IMR-90 (cell line): ENCODE results near the gene OR8J3. TPM values are rescaled to one million over a fixed set of nuclear protein-coding genes. Genes with fewer than 3 reads are reported as not detected.

Experiments used
- ATAC-seq: fragments of 200-7000 bp; cut with Tn5 transposase; 2 replicates; pipeline ENCODE4 v1.9.1; 2020; ENCODE audit warnings: low read depth, mild to moderate bottlenecking, moderate library complexity
- BruUV-seq: library from RNA; stranded (reverse); fragments of 400-500 nt; replicated peaks from 2 replicates; lab custom pipeline; 2021; lab: Mats Ljungman, UMichigan
- CTCF ChIA-PET: fragments of 300-600 bp; formaldehyde crosslinking; extraction: SDS; loops from one replicate; lab custom pipeline; 2021; ENCODE audit warnings: antibody characterized with exemption; lab: Yijun Ruan, JAX
- POLR2A ChIA-PET: fragments of 300-600 bp; sonication (Branson Sonifier 250); formaldehyde crosslinking; loops from one replicate; lab custom pipeline; 2022; ENCODE audit warnings: antibody characterized with exemption; ENCODE audit not compliant: unreplicated experiment; lab: Charles Lee
- DNase-seq: peaks from one replicate; pipeline ENCODE4 v3.0.0; 2013
- H2AFZ ChIP-seq: replicated peaks from 2 replicates; pipeline ENCODE3; 2013; ENCODE audit warnings: low read length, mild to moderate bottlenecking; ENCODE audit not compliant: poor library complexity
- H2AK5ac ChIP-seq: 2 replicates; pipeline ENCODE4 v1.6.1; 2013; ENCODE audit warnings: low read depth, low read length, inconsistent platforms
- H2AK9ac ChIP-seq: replicated peaks from 2 replicates; pipeline ENCODE3; 2013; ENCODE audit warnings: mild to moderate bottlenecking, low read depth, low read length, moderate library complexity; ENCODE audit not compliant: poor library complexity
- H2BK120ac ChIP-seq: 2 replicates; pipeline ENCODE4 v1.6.1; 2013; ENCODE audit warnings: low read depth, low read length, inconsistent platforms
- H2BK15ac ChIP-seq: 3 replicates; pipeline ENCODE4 v1.6.1; 2013; ENCODE audit warnings: low read depth, low read length, inconsistent platforms
- H2BK20ac ChIP-seq: 2 replicates; pipeline ENCODE4 v1.6.1; 2013; ENCODE audit warnings: low read depth, mild to moderate bottlenecking, inconsistent platforms, low read length, moderate library complexity
- H2BK5ac ChIP-seq: 2 replicates; pipeline ENCODE4 v1.6.1; 2013; ENCODE audit warnings: mild to moderate bottlenecking, low read depth, low read length, inconsistent platforms; ENCODE audit not compliant: poor library complexity, severe bottlenecking
- H3K14ac ChIP-seq: replicated peaks from 2 replicates; pipeline ENCODE4 v1.6.1; 2013; ENCODE audit warnings: low read depth, low read length, inconsistent platforms
- H3K18ac ChIP-seq: 2 replicates; pipeline ENCODE4 v1.6.1; 2013; ENCODE audit warnings: low read depth, low read length, control low read depth
- H3K23ac ChIP-seq: 2 replicates; pipeline ENCODE4 v1.6.1; 2013; ENCODE audit warnings: low read depth, low read length, inconsistent platforms
- H3K27ac ChIP-seq: 2 replicates; pipeline ENCODE4 v1.5.1; 2013; ENCODE audit warnings: mild to moderate bottlenecking, control low read depth, low read length; ENCODE audit not compliant: insufficient read depth
- H3K27me3 ChIP-seq: 2 replicates; pipeline ENCODE4 v1.6.1; 2013; ENCODE audit warnings: low read length; ENCODE audit not compliant: control insufficient read depth, insufficient read depth
- H3K36me3 ChIP-seq: 2 replicates; pipeline ENCODE4 v1.6.1; 2013; ENCODE audit warnings: low read length, mixed read lengths; ENCODE audit not compliant: control insufficient read depth, insufficient read depth
- H3K4ac ChIP-seq: 2 replicates; pipeline ENCODE4 v1.6.1; 2013; ENCODE audit warnings: low read depth, low read length, inconsistent platforms
- H3K4me1 ChIP-seq: 2 replicates; pipeline ENCODE4 v1.6.1; 2013; ENCODE audit warnings: low read length, mixed read lengths; ENCODE audit not compliant: control insufficient read depth, insufficient read depth
- H3K4me2 ChIP-seq: 2 replicates; pipeline ENCODE4 v1.6.1; 2013; ENCODE audit warnings: low read depth, mild to moderate bottlenecking, control low read depth, low read length, moderate library complexity
- H3K4me3 ChIP-seq: 2 replicates; pipeline ENCODE4 v1.5.1; 2013; ENCODE audit warnings: low read depth, mild to moderate bottlenecking, control low read depth, low read length, moderate library complexity; ENCODE audit not compliant: insufficient read depth
- H3K56ac ChIP-seq: 2 replicates; pipeline ENCODE4 v1.6.1; 2013; ENCODE audit warnings: low read length, inconsistent platforms; ENCODE audit not compliant: insufficient read depth; ENCODE audit errors: extremely low read depth
- H3K79me1 ChIP-seq, 2 experiments: 2 replicates each; pipeline ENCODE4 v1.6.1; 2013; ENCODE audit warnings: low read length in 2 of 2, inconsistent platforms in 1 of 2, low read depth in 1 of 2
- H3K9ac ChIP-seq: 2 replicates; pipeline ENCODE4 v1.6.1; 2013; ENCODE audit warnings: low read depth, low read length, control low read depth
- H3K9me1 ChIP-seq: 2 replicates; pipeline ENCODE4 v1.6.1; 2013; ENCODE audit warnings: low read length, inconsistent platforms; ENCODE audit not compliant: insufficient read depth
- H3K9me3 ChIP-seq: 2 replicates; pipeline ENCODE4 v1.6.1; 2013; ENCODE audit warnings: low read length; ENCODE audit not compliant: control insufficient read depth, insufficient read depth
- H4K20me1 ChIP-seq: 2 replicates; pipeline ENCODE4 v1.6.1; 2013; ENCODE audit warnings: low read length, inconsistent platforms; ENCODE audit not compliant: insufficient read depth
- H4K5ac ChIP-seq: 2 replicates; pipeline ENCODE4 v1.6.1; 2013; ENCODE audit warnings: mild to moderate bottlenecking, low read depth, low read length, control low read depth
- H4K8ac ChIP-seq, 2 experiments: 2 replicates each; pipeline ENCODE4 v1.6.1; 2013; ENCODE audit warnings: low read depth in 2 of 2, low read length in 2 of 2, control low read depth in 1 of 2, inconsistent platforms in 1 of 2
- H4K91ac ChIP-seq: 2 replicates; pipeline ENCODE4 v1.6.1; 2013; ENCODE audit warnings: low read depth, low read length, inconsistent platforms; ENCODE audit not compliant: insufficient read depth
- BHLHE40 ChIP-seq: fragments of 150-350 bp; IDR thresholded peaks from 2 replicates; pipeline ENCODE4 v1.6.1; 2016; ENCODE audit warnings: mild to moderate bottlenecking, low read depth, low read length
- CEBPB ChIP-seq: IDR thresholded peaks from 2 replicates; pipeline ENCODE4 v1.6.1; 2012; ENCODE audit warnings: low read depth, low read length, improper control_type of control experiment
- CHD1 ChIP-seq: IDR thresholded peaks from 2 replicates; pipeline ENCODE4 v1.6.1; 2012; ENCODE audit warnings: low read depth, low read length, improper control_type of control experiment
- CTCF ChIP-seq: conservative IDR thresholded peaks from 2 replicates; pipeline ENCODE4 v1.5.1; 2012; ENCODE audit warnings: mild to moderate bottlenecking, low read depth, low read length, improper control_type of control experiment
- FOS ChIP-seq: fragments of 150-350 bp; IDR thresholded peaks from 2 replicates; pipeline ENCODE4 v1.6.1; 2016; ENCODE audit warnings: low read depth, low read length
- MAFK ChIP-seq: IDR thresholded peaks from 2 replicates; pipeline ENCODE4 v1.6.1; 2012; ENCODE audit warnings: low read depth, low read length, improper control_type of control experiment
- MAZ ChIP-seq: IDR thresholded peaks from 2 replicates; pipeline ENCODE4 v1.6.1; 2012; ENCODE audit warnings: low read depth, mild to moderate bottlenecking, low read length, improper control_type of control experiment, moderate library complexity, borderline replicate concordance
- MXI1 ChIP-seq: IDR thresholded peaks from 2 replicates; pipeline ENCODE4 v1.6.1; 2012; ENCODE audit warnings: low read depth, mild to moderate bottlenecking, low read length, moderate library complexity, borderline replicate concordance
- NFE2L2 ChIP-seq: fragments of 150-350 bp; IDR thresholded peaks from 2 replicates; pipeline ENCODE4 v1.6.1; 2016; ENCODE audit warnings: low read depth, mild to moderate bottlenecking, low read length
- POLR2A ChIP-seq: IDR thresholded peaks from 2 replicates; pipeline ENCODE4 v1.6.1; 2012; ENCODE audit warnings: mild to moderate bottlenecking, low read depth, low read length
- RAD21 ChIP-seq: IDR thresholded peaks from 2 replicates; pipeline ENCODE4 v1.6.1; 2012; ENCODE audit warnings: low read length, improper control_type of control experiment
- RCOR1 ChIP-seq: IDR thresholded peaks from 2 replicates; pipeline ENCODE4 v1.6.1; 2012; ENCODE audit warnings: mild to moderate bottlenecking, low read length, improper control_type of control experiment; ENCODE audit not compliant: insufficient replicate concordance
- RFX5 ChIP-seq: IDR thresholded peaks from 2 replicates; pipeline ENCODE4 v1.8.0; 2012; ENCODE audit warnings: low read depth, mild to moderate bottlenecking, low read length, moderate library complexity
- SMC3 ChIP-seq: fragments of 150-350 bp; IDR thresholded peaks from 2 replicates; pipeline ENCODE4 v1.6.1; 2016; ENCODE audit warnings: low read depth, mild to moderate bottlenecking, antibody characterized with exemption, low read length, moderate library complexity
- USF2 ChIP-seq: fragments of 150-350 bp; IDR thresholded peaks from 2 replicates; pipeline ENCODE4 v1.6.1; 2017; ENCODE audit warnings: mild to moderate bottlenecking, antibody characterized with exemption, low read length, low read depth
- WGBS, 2 experiments: methylation state at CpG; one replicate each; pipeline versions ENCODE4 v1.1.5 to v1.1.7; 2013; ENCODE audit warnings: missing lambda C conversion rate in 2 of 2; ENCODE audit not compliant: insufficient read length in 1 of 2; ENCODE audit errors: extremely low coverage in 2 of 2; 5-methylcytosine and 5-hydroxymethylcytosine counted together
- dilution Hi-C: fragments of 300-500 bp; cut with HindIII; formaldehyde crosslinking; loops from one replicate; pipeline ENCODE4 v1.14.3; 2018; ENCODE audit warnings: low sequenced_read_pairs; ENCODE audit not compliant: unreplicated experiment
- in situ Hi-C: fragments of 300-500 bp; cut with MboI; formaldehyde crosslinking; loops from 3 replicates; pipeline ENCODE4 v1.14.3; 2019; ENCODE audit warnings: low sequenced_read_pairs, inconsistent platforms, mixed read lengths
- intact Hi-C: fragments of 100-400 bp; cut with micrococcal nuclease; formaldehyde crosslinking; loops from 2 replicates; pipeline ENCODE4 v1.10.0; 2022
- polyA plus RNA-seq, 3 experiments: library from polyadenylated mRNA; depleted of rRNA; stranded (reverse); fragments of >200 nt; gene quantifications; 2 replicates each; pipeline ENCODE4 v1.2.3, GENCODE V29; 2012; ENCODE audit warnings: low replicate concordance in 1 of 3
- total RNA-seq: library from RNA; depleted of rRNA; stranded (reverse); fragments of >200 nt; gene quantifications from 2 replicates; pipeline ENCODE4 v1.2.3, GENCODE V29; 2012
- TF ChIP-seq, protein P1 (sequence below): fragments of 150-350 bp; IDR thresholded peaks from 2 replicates; pipeline ENCODE4 v1.6.1; 2016; ENCODE audit warnings: low read depth, mild to moderate bottlenecking, low read length, moderate library complexity, borderline replicate concordance

Gene OR8J3
- total and polyA plus RNA-seq, 2 of the 4 experiments (the other 2 are of a cell fraction), result not detected

DNA sequence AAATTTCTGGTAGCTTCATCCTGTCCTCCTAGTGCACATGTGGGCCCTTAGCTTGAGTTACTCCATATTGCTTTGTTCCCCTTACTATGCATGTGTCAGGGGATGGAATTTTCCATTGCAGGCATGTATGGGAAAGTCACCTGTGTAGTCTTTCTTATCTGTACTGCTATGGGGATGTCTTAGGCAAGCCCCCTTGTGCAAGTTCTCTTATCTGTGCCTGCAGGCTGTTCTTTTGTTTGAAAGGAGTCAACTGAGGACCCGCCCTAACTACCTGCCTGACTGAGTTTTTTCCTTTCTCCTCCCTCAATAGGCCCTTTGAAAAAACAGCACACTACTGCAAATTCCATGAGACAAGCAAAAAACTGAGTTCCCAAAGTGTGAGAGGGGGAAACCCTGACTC, 11.4 kb upstream of the OR8J3 start:
- ChIA-PET CTCF (no interaction called here), POLR2A (no interaction called here)
- in situ Hi-C loops (loop anchor here (25.0 kb wide), 1 partner anchor 514 kb away; the partner anchor contains the start of genes OR4P4 and OR4S2), dilution Hi-C loops (no loop called here), intact Hi-C loops (no loop called here)
- H3K4ac ChIP-seq, result no peak overlapping the region
- H3K56ac ChIP-seq, result no peak overlapping the region
- no peaks in the 10 kb centered on the region for H3K9me1 ChIP-seq
- no peak overlapping the region for H4K91ac ChIP-seq
- no peak overlapping the region for H2BK20ac ChIP-seq
- no peak overlapping the region for H3K4me2 ChIP-seq
- no peak overlapping the region for H3K14ac ChIP-seq
- no peak overlapping the region for H4K8ac ChIP-seq
- no peak overlapping the region for H2BK15ac ChIP-seq
- no peak overlapping the region for H3K27ac ChIP-seq
- no peak overlapping the region for H3K9ac ChIP-seq
- no peak overlapping the region for H4K5ac ChIP-seq
- ATAC-seq (no peak), DNase-seq (no peak)
- no peak overlapping the region for H3K18ac ChIP-seq
- H2BK5ac ChIP-seq, result no peak overlapping the region
- no peak overlapping the region for H3K23ac ChIP-seq
- TF ChIP-seq, protein P1, sequence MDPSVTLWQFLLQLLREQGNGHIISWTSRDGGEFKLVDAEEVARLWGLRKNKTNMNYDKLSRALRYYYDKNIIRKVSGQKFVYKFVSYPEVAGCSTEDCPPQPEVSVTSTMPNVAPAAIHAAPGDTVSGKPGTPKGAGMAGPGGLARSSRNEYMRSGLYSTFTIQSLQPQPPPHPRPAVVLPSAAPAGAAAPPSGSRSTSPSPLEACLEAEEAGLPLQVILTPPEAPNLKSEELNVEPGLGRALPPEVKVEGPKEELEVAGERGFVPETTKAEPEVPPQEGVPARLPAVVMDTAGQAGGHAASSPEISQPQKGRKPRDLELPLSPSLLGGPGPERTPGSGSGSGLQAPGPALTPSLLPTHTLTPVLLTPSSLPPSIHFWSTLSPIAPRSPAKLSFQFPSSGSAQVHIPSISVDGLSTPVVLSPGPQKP, result no peak
- TF ChIP-seq CEBPB, result no peak
- no peak for TF ChIP-seq MXI1
- TF ChIP-seq BHLHE40, result no peak
- no peak for TF ChIP-seq SMC3
- TF ChIP-seq MAZ, result no peak
- no peak for TF ChIP-seq RFX5
- TF ChIP-seq CTCF, result no peak
- TF ChIP-seq CHD1, result no peak
- TF ChIP-seq MAFK, result no peak
- TF ChIP-seq USF2, result no peak
- no peak for TF ChIP-seq RCOR1
- TF ChIP-seq NFE2L2, result no peak
- no peak for TF ChIP-seq FOS
- TF ChIP-seq RAD21, result no peak
- TF ChIP-seq POLR2A, result no peak
- H2AK9ac ChIP-seq, result no peak overlapping the region
- H2AFZ ChIP-seq, result no peak overlapping the region
- no peak overlapping the region for H2BK120ac ChIP-seq
- no peaks in the 10 kb centered on the region for H3K27me3 ChIP-seq
- H4K20me1 ChIP-seq, result no peaks in the 10 kb centered on the region
- BruUV-seq, result no TSS peak
- no peaks in the 10 kb centered on the region for H3K4me1 ChIP-seq
- H3K79me1 ChIP-seq, result no peaks in the 10 kb centered on the region
- no peaks in the 10 kb centered on the region for H3K36me3 ChIP-seq
- no peak overlapping the region for H2AK5ac ChIP-seq
- WGBS, 2 experiments, result no CpG with 5 or more reads among the region's 1 CpG
- H3K9me3 ChIP-seq, result peaks cover 10% of the 10 kb centered on the region
- no peak overlapping the region for H3K4me3 ChIP-seq
